ENCODE data around the gene ZNF48. TPM values are rescaled to one million over a fixed set of nuclear protein-coding genes. Genes with fewer than 3 reads are reported as not detected.

Gene ZNF48
- total RNA-seq, 4 donors from 2014 or later, result 3.4 to 5.4 (median 4.9) TPM

GRCh38 chr16:30372038-30372712, 23.0 kb upstream of the ZNF48 start:
- TF ChIP-seq CTCF (IDR thresholded peaks at IDR 0.05), result no peak
- no peak for DNase-seq (ENCODE audit: low spot score)
- ATAC-seq (ENCODE audit: low FRiP score), result no peak

- TF ChIP-seq CTCF (IDR thresholded peaks at IDR 0.05), result no peak
- DNase-seq (ENCODE audit: low spot score) (no peak), ATAC-seq (ENCODE audit: low FRiP score) (no peak)
Observed at GRCh38 chr16:30372725-30373124, 22.5 kb upstream of the ZNF48 start.

- DNase-seq (ENCODE audit: low spot score) (no peak), ATAC-seq (ENCODE audit: low FRiP score) (no peak)
- TF ChIP-seq CTCF (IDR thresholded peaks at IDR 0.05), result no peak
Observed at GRCh38 chr16:30374538-30374937, 20.7 kb upstream of the ZNF48 start, which contains the start of gene MYL11. Gene MYL11 (plus strand): TSS chr16:30374802. CDS start chr16:30374858, 56 bp downstream.

- no peak for DNase-seq (ENCODE audit: low spot score)
- no peak for ATAC-seq (ENCODE audit: low FRiP score)
- TF ChIP-seq CTCF (IDR thresholded peaks at IDR 0.05), result no peak
Observed at GRCh38 chr16:30375864-30376263, 19.4 kb upstream of the ZNF48 start.

- DNase-seq (ENCODE audit: low spot score) (no peak), ATAC-seq (ENCODE audit: low FRiP score) (no peak)
- no peak for TF ChIP-seq CTCF (IDR thresholded peaks at IDR 0.05)
Observed at GRCh38 chr16:30376461-30376902, 18.7 kb upstream of the ZNF48 start.

GRCh38 chr16:30377050-30377811, 18.0 kb upstream of the ZNF48 start:
- DNase-seq (ENCODE audit: low spot score) (no peak), ATAC-seq (ENCODE audit: low FRiP score) (no peak)
- no peak for TF ChIP-seq CTCF (IDR thresholded peaks at IDR 0.05)

Data from omental fat pad (tissue), 4 donors.